ENCODE measurements around the gene FAXC.
A peak's percentile ranks its signal among the peaks of the same experiment; 100 is the strongest.

FAXC gene

DNA sequence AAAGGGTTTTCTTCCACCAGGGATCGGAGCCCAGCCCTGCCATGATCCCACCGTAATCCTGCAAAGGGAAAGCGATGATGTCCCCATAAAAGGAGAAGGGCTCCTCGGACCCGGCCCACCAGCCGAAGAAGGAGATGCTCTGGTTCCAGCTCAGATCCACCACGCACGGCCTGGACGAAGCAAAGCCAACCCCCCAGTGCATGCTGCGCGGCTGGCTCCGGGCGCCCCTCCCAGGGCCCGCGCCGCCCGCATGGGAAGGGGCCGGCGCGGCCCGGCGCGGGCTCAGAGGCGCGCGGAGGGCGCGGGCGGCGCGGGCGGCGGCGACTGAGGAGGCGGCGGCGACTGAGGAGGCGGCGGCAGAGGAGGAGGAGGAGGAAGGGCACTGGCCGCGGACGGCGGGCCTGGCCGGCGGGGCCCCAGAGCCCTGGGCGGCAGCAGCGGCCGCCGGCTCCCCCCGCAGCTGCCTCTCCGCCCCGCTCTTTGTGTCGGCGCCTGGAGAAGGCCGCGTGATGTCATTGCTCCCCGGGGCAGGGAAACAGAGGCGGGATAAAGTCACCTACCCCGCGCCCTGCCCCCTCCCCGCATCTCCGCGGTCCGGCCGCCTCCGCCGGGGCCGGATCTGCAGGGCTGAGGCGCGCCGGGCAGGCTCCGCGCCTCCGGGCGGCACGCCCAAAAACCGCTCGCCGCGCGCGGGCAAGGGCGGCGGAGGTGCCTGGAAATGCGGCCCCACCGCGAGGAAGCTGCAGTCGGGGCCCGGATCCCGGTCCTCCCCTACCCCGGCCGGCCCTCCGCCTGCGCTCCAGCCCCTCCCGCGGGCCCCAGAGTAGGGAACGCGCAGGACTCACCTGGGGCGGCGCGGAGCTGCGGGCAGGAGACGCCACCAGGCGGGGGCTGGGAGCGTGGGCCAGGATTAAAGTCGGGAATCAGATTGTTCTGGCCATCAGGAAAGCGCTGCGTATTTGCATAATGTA, at the start of gene FAXC:
TSS of gene FAXC (minus strand) at position 504 of the 971 bp plus-strand sequence. CDS start at position 202, 302 bp downstream.
- peak; percentile 66 for DNase-seq

DNA sequence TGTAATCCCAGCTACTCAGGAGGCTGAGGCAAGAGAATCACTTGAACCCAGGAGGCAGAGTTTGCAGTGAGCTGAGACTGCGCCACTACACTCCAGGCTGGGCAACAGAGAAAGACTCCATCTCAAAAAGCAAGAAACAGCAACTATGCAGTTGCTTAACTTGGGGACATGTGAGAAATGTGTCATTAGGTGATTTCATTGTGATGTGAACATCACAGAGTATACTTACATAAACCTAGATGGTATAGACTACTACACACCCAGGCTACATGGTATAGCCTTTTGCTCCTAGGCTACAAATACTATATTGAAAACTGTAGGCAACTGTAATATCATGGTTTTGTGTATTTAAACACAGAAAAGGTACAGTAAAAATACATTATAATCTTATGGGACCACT, 47.8 kb upstream of the FAXC start:
- DNase-seq, result no peak

DNA sequence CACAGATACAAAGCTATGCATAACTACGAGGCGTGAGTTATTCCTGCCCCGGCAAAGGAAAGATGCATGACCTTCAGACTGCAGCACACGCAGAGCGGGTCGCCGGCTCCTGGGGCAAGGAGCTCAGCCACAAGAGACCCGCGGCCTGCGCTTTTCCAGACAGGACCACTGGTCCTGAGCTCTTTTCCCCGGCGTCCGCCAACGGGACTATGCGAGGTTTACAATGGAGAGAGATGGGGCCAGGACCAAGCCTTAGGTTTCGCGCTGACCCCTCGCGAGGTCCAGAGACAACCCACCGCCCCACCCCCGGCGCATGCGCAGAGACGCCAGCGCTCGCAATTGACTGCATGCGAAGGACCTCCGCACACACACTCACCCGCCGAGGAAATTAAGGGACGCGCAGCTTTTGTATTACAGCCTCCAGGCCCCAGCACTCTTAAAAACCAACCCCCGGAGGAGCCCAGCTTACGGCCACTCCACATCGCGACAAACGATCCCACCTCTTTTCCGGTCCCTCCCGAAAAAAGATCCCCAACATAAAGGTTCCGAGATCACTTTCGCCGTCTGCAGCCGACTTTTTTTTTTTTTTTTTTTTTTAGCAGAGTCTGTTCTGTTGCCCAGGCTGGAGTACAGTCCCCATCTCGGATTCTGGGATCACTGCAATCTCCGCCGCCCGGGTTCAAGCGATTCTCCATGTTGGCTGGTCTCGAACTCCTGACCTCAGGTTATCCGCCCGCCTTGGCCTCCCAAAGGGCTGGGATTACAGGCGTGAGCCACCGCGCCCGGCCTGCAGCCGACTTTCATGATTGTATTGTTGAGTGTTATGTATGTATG, 44.4 kb upstream of the FAXC start, which contains the start of gene COQ3:
TSS of gene COQ3 (minus strand) at position 498 of the 834 bp plus-strand sequence. CDS start at position 482, 16 bp downstream.
- DNase-seq, result peak; percentile 64

DNA sequence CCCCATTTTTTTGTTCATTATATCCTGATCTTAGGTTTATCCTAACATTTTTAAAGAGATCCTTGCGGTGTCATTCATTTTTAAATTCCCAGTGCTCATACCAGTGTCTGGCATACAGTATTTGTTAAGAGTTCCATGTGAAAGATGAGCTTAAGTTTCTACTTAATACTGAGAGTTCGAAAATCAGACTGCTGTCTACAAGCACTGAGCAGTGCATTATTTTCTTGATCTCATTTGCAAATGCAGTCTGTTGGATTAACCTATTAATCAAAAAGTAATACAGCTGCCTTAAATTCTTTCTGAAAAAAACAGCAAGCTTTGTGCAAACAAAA, 43.9 kb upstream of the FAXC start:
- no peak for DNase-seq

DNA sequence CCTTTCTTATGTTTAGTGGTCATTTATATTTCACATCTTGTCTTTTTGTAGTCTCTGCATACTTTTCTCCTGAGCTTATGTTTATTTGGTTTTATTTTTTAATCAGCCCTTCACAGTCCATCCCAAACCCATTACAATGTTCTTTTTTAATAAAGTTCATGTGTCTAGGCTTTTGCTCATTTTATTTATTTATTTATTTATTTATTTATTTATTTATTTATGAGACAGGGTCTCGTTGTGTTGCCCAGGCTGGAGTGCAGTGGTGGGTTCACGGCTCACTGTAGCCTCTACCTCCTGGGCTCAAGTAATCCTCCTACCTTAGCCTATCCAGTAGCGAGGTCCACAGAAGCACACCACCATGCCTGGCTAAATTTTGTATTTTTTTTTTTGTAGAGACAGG, 41.4 kb upstream of the FAXC start:
- DNase-seq, result no peak

DNA sequence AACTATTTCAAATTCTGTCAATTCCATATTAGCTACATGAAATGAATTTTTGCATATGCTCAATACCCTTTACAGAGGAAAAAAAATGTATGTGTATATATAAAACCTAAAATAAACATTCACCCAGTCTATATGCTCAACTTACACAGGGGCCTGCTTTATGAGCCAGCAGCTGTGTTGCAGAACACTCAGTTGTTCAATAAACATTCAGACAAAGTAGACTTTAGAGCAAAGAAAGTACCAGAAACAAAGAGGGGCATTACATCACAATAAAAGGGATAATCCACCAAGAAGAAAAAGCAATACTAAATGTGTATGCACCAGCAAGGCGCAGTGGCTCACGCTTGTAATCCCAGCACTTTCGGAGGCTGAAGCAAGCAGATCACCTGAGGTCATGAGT, 35.0 kb upstream of the FAXC start:
- no peak for DNase-seq

DNA sequence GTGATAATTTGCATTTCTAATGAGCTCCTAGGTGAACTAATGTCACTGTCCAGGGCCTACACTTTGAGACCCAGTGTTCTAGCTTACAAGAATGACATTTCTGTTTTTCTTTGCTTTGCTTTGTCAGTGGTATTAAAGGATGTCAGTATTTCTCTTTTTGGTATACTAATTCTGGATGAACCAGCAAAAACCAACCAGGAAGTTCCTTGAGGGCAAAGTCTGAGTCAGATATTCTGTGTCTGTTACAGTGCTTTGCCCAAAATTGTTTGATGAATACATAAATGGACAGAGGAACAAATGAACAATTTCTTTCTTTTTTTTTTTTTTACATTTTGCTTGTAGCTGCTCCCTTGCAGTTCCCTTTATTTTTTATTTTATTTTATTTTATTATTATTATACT, 29.2 kb upstream of the FAXC start:
- no peak for DNase-seq

DNA sequence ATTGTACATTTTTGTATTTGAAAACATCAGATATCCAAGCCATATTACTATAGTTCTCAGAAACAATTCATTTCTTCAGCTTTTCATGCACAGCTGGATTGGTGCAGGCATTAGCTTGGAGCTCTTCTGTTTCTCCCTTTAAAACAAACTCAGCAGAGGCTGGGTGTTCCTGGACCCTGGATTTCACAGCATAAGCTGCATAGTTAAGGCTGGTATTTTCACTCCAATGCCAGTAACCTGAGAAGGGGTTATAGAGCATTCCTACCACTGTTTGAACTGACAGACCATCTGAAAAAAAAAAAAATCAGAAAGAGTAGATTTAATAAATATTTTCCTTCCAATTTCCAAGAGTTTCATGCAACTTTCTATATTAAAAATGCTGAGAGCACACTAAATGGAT, 20.1 kb upstream of the FAXC start:
- no peak for DNase-seq

DNA sequence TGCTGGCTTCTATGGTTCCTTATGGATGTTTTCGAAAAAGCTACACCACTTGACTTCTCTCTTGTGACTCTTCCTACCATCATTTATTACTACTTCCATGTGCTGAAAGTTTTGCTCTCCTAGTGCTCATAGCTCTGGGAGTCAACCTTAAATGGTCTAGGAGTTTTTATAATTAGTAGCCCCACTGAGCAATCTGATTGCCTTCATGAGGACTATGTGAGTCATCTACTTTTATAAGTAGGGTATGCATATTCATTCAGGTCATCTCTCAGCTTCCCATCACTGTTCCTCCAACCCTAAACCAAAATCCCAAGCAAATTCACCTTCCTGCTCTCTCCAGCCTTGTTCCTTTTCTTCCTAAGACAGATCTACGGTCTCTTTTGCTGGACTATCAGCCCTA, 17.4 kb upstream of the FAXC start:
- no peak for DNase-seq

DNA sequence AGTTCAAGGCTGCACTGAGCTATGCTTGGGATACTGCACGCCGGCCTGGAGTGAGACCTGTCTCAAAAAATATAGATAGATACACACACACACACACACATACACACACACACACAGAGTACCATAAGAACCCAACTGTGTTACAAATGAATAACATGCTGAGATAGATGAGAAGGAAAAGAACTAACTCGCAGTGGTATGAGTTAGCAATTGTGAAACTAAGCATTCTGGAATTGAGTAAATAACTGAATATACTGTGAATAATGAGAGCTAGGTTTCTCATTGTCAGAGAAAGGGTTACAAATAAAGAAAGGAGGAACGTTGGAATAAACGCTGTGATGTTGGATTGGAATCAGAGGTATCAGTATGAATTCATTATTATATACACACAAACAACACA, 14.6 kb upstream of the FAXC start:
- DNase-seq, result no peak

DNA sequence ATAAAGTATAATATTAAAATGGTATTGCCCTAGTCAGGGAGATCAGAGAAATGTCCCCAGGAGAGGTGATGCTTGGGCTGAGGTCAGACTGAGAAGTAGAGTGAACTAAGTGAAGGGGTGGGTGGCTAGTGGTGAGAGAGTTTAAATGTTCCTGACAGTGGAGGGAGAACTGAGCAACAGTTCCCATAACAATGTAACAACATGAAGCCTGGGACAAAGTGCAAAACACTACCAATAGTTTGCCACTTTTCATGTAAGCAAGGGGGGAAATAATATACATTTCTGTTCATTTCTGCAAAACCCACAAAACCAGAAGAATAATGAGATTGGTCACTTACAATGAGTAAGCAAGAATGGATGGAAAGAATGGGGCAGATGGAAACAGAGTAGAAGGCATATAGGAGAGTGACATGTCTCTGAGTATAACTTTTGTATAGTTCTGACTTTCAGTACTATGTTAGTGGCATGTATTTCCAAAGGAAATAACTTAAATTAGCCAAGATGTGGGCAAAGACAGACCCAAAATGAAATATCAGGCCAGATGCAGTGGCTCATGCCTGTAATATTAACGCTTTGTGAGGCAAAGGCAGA, 13.3 kb upstream of the FAXC start:
- DNase-seq, result no peak

DNA sequence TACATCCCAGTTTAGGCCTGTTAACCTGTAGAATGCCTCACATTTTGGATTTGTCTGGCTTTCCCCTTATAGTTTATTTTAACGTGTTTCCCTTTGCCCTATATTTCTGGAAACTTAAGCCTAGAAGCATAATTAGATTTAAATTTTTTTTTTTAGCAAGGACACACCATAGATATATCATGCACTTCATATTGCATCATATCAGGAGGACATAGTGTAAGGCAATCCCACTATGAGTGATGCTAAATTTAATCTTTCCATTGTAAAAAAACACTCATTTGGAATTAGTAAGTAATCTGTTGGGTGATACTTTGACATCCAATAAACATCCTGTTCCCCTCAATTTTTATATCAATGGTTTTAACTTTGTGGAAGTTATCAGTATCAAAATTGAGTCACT, 10.3 kb upstream of the FAXC start:
- DNase-seq, result no peak

DNA sequence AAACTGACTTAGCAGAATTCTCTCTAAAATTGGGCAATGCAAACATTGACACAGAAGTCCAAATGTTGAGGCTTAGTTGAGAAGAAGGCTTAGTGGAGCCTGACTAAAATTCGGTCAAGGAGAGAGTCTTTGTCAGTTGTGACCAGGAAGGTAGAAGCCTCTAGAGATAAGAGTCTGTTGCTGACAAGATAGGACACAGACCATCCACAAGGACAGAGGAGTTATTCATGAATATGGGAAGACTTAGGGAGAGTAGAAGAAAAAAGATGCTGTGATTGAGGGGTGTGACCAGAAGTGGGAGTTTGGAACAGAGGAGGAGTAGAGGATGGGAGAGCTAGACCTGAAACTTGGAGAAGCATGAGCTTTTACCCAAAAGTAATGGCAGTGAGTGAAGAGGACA, 7.2 kb upstream of the FAXC start:
- no peak for DNase-seq

DNA sequence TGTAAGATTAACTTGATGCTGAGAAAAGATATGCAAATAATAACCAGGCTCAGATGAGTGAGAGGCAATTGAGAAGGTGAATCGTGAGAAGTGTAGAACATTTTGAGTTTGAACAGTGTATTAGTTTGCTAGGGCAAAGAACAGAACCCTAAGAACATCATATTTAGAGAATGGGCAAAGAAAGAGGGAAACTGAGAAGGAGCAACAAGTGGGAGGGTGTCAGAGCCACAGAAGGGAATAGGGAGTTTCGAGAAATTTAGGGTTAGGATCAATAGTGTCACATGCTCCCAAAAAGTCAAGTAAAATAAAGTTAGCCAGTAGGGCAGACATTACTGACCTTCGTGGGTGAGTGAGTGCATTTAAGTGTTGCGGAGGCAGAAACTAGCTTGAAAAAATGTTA, 5.5 kb upstream of the FAXC start:
- DNase-seq, result no peak

DNA sequence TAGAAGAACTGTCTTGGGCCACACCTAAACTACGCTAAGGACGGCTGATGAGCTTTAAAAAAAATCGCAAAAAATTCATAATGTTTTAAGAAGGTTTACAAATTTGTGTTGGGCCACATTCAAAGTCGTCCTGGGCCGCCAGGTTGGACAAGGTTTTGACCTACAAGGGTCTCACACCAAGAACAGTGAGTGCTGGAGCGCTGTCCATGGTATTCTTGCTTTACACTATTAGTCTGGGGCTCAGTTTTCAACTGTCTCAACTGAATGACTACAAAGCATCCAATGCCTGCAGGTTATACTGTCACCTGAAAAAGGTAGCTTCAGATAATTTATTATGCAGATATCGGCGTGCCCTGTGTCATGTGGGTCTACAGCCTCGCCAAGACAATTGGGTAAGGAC, 3.7 kb upstream of the FAXC start:
- no peak for DNase-seq

DNA sequence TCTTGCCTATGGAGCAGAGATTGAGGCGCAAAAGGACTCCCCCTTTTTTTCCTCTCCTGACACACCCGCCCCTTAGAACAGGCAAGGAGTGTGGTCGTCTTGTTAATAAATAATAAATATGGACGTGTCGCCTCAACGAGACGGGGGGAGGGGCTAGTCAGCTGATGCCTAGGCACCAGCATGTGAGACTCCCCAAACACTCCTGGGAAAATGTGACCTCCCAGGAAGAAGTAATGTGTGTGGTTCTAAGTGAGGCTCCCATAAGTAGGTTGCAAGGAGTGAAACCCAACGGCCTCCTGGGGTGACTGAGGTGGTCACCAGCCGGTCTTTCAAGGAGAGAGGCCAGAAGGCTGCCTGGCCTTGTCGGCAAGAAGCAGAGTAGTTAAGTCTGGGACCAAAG, 1.1 kb upstream of the FAXC start:
- no peak for DNase-seq

DNA sequence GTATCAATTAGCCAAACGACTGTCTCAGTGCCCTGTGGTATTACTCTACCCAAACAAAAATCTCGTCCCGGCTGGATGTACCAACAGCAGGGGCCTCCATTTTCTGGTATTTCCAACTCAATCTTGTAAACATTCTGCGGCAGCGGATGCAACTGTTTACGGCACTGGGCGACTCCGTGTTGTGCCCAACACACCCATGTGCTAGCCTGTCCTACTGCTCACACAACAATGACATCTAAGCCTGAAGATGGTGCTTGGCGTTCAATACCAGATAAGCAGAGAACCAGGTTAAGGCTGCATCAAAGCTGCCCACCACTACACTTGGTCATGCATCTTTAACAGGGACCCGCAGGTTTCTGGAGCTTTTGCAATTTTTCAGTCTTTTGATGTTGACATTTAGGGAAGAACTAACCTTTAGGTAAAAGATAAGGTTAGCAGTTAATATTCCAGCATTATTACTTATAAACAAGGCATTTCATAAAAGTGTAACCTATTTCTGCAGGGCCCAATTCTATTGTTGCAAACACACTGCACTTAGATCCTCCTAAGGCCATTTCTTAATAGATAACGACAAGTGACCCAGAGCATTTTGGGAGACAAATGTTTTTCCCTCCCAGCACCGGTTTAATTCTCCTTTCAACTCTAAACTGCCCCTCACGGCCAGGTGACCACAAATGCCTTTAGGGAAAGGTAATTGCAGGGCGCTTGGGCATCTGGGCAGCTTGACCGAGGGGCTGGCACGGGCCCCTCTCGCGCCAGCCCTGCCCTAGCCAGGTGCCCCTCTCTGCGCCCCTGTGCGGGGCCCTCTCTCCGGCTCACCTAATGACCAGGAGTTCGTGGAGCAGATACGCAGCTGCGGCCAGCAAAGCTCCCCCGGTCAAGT, 945 bp downstream of the FAXC start:
- DNase-seq, result no peak

DNA sequence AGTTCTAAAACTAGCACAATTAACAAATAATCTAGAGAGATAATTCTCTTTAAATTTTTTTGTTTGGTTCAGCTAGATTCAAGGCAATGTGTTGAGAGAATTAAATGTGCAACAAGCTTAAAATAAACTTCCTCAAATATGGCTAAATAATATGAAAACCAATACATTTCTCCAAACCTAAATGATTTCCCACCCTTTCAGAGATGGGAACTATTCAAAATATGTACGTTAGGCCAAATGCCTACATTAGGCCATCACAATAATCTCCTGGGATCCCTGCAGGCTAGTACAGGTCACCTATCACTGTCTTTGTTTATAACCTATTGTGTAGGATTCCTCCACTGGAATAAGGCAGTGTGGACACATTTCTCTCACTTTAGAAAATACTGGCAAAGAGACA, 1.7 kb downstream of the FAXC start:
- DNase-seq, result no peak

DNA sequence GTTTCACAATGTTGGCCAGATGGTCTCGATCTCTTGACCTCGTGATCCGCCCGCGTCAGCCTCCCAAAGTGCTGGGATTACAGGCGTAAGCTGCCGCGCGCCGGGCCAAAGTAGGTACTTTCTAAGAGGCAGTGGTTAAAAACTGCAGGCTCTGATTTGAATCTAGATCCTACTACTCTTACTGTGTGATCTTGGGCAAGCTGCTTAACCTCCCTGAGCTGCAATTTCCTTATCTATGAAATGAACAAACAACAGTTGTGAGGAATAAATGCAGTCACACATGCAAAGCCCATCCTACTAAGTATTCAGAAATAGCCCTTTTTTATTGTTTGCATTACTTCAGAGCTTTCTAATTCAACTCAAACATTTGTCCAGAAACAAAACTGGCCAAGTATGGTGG, 2.9 kb downstream of the FAXC start:
- DNase-seq, result no peak

DNA sequence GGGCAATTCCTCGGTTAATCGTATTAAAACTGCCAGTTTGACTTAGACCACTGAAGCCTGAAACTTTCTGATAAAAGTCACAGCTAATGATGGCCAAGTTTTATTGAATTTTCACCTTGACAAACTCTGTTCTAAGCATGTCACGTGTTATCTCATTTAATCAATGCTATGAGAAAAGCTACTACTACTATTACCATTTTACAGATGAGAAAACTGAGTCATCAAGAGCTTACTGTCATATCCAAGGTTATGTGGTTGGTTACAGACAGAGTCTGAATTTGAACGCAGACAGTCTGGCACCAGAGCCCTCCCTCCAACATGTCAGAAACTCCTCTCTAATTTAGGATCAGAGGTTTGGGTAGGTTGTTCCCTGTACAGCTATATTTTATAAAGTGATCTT, 4.3 kb downstream of the FAXC start:
- no peak for DNase-seq

DNA sequence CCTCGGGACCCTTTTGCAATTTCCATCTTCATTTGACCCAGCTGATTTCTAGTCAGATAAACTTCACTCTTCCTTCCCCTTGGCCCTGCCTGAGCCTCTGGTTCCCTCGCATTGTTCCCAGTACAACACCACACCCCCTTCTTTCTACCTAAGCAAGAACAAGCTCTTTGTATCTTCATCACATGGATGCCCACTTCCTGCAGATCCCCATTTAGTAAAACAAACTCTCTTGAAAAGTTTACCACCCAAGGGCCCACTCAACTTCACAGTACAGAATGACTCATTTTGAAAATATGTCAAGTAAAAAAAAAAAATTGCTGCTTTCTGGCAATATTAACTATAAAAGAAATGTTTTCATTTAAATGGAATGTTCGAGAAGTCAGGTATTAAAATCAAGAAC, 5.2 kb downstream of the FAXC start:
- no peak for DNase-seq

DNA sequence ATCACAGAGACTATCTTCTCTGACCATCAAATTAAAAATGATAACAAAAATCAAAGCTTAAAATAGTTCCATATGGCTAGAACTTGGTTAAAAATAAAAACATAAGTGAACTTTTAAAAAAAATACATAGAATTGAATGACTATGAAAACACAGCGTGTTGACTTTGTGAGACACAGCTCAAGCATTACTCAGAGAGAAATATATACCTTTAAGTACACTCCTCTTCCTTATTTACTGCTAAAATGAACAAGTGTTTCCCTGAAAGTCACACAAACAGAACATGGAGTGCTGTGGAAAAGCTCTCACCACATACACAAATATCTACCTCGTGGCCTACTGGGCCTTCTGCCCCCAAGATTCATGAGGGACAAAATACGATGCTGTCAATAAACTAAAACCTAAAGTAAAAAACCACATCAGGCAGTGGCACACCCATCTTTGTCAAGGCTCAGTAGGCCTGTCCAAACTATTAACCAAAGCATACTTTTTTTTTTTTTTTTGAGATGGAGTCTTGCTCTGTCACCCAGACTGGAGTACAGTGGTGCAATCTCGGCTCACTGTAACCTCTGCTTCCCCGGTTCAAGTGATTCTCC, 7.5 kb downstream of the FAXC start:
- DNase-seq, result no peak
